Measurements from ENCODE around the gene CCT6B. TPM values are rescaled to one million over a fixed set of nuclear protein-coding genes. Genes with fewer than 3 reads are reported as not detected.

CCT6B gene
- total RNA-seq, 4 donors from 2014 or later = 3.8 to 6.8 (median 4.4) TPM

- WGBS, 2 donors = 39 to 50% methylated on average over 4 to 6 of the region's 9 CpGs
- Histone ChIP-seq H3K36me3 (no peaks in the 10 kb centered on the region), H3K9me3 (no peaks in the 10 kb centered on the region), H3K27ac (no peak overlapping the region), H3K4me3 (replicated peaks in 1 of 3) (no peak overlapping the region), H3K4me1 (no peaks in the 10 kb centered on the region), H3K27me3 (no peaks in the 10 kb centered on the region)
- TF ChIP-seq POLR2A (IDR thresholded peaks at IDR 0.05) = no peak
- TF ChIP-seq, protein P1, sequence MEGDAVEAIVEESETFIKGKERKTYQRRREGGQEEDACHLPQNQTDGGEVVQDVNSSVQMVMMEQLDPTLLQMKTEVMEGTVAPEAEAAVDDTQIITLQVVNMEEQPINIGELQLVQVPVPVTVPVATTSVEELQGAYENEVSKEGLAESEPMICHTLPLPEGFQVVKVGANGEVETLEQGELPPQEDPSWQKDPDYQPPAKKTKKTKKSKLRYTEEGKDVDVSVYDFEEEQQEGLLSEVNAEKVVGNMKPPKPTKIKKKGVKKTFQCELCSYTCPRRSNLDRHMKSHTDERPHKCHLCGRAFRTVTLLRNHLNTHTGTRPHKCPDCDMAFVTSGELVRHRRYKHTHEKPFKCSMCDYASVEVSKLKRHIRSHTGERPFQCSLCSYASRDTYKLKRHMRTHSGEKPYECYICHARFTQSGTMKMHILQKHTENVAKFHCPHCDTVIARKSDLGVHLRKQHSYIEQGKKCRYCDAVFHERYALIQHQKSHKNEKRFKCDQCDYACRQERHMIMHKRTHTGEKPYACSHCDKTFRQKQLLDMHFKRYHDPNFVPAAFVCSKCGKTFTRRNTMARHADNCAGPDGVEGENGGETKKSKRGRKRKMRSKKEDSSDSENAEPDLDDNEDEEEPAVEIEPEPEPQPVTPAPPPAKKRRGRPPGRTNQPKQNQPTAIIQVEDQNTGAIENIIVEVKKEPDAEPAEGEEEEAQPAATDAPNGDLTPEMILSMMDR (IDR thresholded peaks at IDR 0.05) = peak in 1 of 6 experiments; percentile 5
- no peak for DNase-seq
- intact Hi-C loops (cut with DNase I) = no loop called here
Measured at GRCh38 chr17:34892461-34893249, 68.6 kb downstream of the CCT6B start.

- no peaks in the 10 kb centered on the region for H3K27me3 ChIP-seq
- intact Hi-C loops (cut with DNase I) = no loop called here
- WGBS, 2 donors = 22 to 30% methylated on average over 7 of the region's 7 CpGs
Measured at GRCh38 chr17:34886831-34887230, 74.4 kb downstream of the CCT6B start.

DNA sequence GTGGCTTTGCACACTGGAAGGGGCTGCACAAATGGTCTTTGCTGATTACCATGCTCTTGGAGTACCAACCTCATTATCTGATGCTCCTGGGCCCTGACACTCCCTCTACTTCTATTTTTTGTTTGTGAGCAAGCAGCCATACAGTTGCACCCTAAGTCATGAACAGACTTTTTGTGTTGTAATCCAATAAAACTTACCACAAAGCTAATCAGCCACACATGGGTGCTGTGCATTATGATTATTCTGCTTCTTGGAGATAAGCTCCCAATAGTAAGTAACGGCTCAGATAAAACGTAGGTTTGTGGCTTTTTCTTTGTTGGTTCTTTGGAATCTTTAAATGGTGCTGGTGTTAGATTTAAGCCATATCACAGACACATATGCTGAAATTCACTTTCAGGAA is 76.2 kb downstream of the CCT6B start:
- Histone ChIP-seq H3K27ac (no peak overlapping the region), H3K36me3 (no peaks in the 10 kb centered on the region), H3K9me3 (no peaks in the 10 kb centered on the region), H3K4me1 (no peaks in the 10 kb centered on the region), H3K4me3 (replicated peaks in 1 of 3) (no peak overlapping the region), H3K27me3 (no peaks in the 10 kb centered on the region)
- 87 to 93% methylated on average over 2 of the region's 2 CpGs for WGBS, 2 donors
- DNase-seq = no peak
- no peak for TF ChIP-seq POLR2A (IDR thresholded peaks at IDR 0.05)
- TF ChIP-seq, protein P1 (IDR thresholded peaks at IDR 0.05) = no peak
- intact Hi-C loops (cut with DNase I) = no loop called here

More at GRCh38 chr17:34886831-34887230, 74.4 kb downstream of the CCT6B start:
- H3K9me3 ChIP-seq = no peaks in the 10 kb centered on the region
- TF ChIP-seq POLR2A (IDR thresholded peaks at IDR 0.05) = no peak
- TF ChIP-seq, protein P1 (IDR thresholded peaks at IDR 0.05) = no peak
- no peaks in the 10 kb centered on the region for H3K36me3 ChIP-seq
- H3K4me3 ChIP-seq (replicated peaks in 1 of 3) = no peak overlapping the region
- no peak overlapping the region for H3K27ac ChIP-seq
- no peak for DNase-seq
- no peaks in the 10 kb centered on the region for H3K4me1 ChIP-seq

DNA sequence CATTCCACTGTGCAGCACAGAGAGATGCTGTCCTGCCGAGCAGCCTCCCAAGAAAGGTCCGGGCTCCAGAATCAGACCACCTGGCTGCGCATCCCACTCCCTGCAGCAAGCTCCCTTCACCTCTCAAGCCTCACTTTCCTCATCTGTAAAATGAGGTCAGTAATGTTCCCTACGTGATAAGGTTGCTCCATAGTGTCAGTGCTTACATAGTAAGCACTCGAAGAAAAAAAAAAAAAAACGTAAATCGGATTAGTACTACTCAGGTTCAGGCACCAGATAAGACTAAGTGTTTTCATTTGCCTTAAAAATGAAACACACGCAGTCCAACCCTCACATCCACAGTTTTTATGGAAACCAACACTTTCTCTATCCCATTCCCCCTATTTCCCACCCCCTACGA is 76.7 kb downstream of the CCT6B start:
- TF ChIP-seq, protein P1 (IDR thresholded peaks at IDR 0.05) = no peak
- no peak for TF ChIP-seq POLR2A (IDR thresholded peaks at IDR 0.05)
- Histone ChIP-seq H3K27ac (no peak overlapping the region), H3K36me3 (no peaks in the 10 kb centered on the region), H3K27me3 (no peaks in the 10 kb centered on the region), H3K9me3 (no peaks in the 10 kb centered on the region), H3K4me1 (no peaks in the 10 kb centered on the region), H3K4me3 (replicated peaks in 1 of 3) (no peak overlapping the region)
- no peak for DNase-seq
- intact Hi-C loops (cut with DNase I) = no loop called here
- 71% methylated on average over 9 of the region's 9 CpGs for WGBS, 2 donors
